ENCODE results near the gene MROH9. TPM values are rescaled to one million over a fixed set of nuclear protein-coding genes. Genes with fewer than 3 reads are reported as not detected.

The MROH9 gene
- total RNA-seq, 3 donors from 2014 or later (not counting 1 experiment from before 2014, with no cell fraction given), result not detected

DNA sequence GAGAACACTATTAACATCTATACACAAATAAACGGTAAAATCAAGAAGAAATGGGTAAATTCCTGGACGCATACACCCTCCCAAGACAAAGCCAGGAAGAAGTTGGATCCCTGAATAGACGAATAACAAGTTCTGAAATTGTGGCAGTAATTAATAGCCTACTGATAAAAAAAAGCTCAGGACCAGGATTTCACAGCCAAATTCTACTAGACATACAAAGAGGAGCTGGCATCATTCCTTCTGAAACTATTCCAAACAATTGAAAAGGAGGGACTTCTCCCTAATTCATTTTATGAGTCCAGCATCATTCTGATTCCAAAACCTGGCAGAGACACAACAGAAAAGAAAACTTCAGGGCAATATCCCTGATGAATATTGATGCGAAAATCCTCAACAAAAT lies 84.6 kb downstream of the MROH9 start:
- Mint-ChIP-seq H3K36me3 (no peaks in the 10 kb centered on the region), H3K27me3 (ENCODE audit: low read depth in 2 of 2) (no peaks in the 10 kb centered on the region), H3K4me1 (no peaks in the 10 kb centered on the region), H3K4me3 (no peak overlapping the region), H3K27ac (no peak overlapping the region), H3K9me3 (peaks cover 3 to 8% of the 10 kb centered on the region in 2 donors)
- Histone ChIP-seq H3K4me1 (ENCODE audit: control insufficient read depth, insufficient read depth, low read length) (no peaks in the 10 kb centered on the region), H3K27me3 (ENCODE audit: control insufficient read depth, insufficient read depth, low read length) (no peaks in the 10 kb centered on the region), H3K9me3 (ENCODE audit: control insufficient read depth, insufficient read depth, low read length) (peaks cover 3% of the 10 kb centered on the region), H3K36me3 (ENCODE audit: control insufficient read depth, insufficient read depth, low read length) (no peaks in the 10 kb centered on the region), H3K4me3 (ENCODE audit: low read length) (no peak overlapping the region), H3K27ac (ENCODE audit: low read length) (no peak overlapping the region)
- ATAC-seq, result no peak
- intact Hi-C loops (cut with micrococcal nuclease), result no loop called here
- TF ChIP-seq, protein P1, sequence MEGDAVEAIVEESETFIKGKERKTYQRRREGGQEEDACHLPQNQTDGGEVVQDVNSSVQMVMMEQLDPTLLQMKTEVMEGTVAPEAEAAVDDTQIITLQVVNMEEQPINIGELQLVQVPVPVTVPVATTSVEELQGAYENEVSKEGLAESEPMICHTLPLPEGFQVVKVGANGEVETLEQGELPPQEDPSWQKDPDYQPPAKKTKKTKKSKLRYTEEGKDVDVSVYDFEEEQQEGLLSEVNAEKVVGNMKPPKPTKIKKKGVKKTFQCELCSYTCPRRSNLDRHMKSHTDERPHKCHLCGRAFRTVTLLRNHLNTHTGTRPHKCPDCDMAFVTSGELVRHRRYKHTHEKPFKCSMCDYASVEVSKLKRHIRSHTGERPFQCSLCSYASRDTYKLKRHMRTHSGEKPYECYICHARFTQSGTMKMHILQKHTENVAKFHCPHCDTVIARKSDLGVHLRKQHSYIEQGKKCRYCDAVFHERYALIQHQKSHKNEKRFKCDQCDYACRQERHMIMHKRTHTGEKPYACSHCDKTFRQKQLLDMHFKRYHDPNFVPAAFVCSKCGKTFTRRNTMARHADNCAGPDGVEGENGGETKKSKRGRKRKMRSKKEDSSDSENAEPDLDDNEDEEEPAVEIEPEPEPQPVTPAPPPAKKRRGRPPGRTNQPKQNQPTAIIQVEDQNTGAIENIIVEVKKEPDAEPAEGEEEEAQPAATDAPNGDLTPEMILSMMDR (IDR thresholded peaks at IDR 0.05), result no peak
- DNase-seq, result no peak
- WGBS (ENCODE audit: insufficient coverage), result 81% methylated on average over 2 of the region's 4 CpGs

DNA sequence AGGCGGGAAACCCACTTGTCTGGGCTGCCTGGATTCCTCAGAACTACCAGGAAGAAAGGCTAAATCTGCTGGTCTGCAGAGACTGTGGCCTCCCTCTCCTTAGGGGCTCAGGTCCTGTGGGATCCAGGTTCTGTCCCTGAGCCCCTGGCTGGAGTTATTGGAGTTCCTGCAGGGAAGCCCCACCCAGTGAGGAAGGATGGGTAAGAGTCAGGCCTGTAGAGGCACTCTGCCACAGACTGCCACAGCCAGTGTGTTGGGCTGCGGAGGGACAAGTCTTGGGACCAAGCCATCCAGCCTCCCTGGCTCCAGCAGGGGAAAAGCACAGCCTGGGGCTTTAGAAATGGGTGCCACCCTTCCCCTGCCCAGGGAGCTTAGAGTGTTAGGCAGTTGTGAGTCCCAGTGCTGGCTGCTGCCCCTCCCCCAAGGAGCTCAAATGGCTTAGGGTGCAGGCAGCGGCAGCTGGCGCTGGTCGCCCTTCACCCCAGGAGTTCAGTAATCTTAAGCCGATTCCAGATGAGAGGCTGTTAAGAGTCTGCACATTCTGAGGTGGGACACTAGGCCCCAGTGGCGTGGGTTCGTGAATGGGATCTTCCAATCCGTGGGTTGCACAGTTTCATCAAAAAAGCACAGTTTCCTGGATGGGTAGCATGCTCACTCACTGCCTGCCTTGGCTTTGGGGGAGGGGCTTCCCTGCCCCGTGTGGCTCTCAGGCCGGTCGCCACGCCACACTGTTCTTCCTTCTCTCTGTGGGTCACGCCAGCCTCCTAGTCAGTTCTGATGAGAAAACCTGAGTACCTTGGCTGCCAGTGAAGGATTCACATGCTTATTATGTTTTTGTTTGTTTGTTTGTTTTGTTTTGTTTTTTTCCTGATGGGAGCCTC lies 97.7 kb downstream of the MROH9 start:
- 61% methylated on average over 14 of the region's 14 CpGs for WGBS (ENCODE audit: insufficient coverage)
- Histone ChIP-seq H3K27me3 (ENCODE audit: control insufficient read depth, insufficient read depth, low read length) (no peaks in the 10 kb centered on the region), H3K27ac (ENCODE audit: low read length) (no peak overlapping the region), H3K4me3 (ENCODE audit: low read length) (no peak overlapping the region), H3K36me3 (ENCODE audit: control insufficient read depth, insufficient read depth, low read length) (no peaks in the 10 kb centered on the region), H3K4me1 (ENCODE audit: control insufficient read depth, insufficient read depth, low read length) (no peaks in the 10 kb centered on the region), H3K9me3 (ENCODE audit: control insufficient read depth, insufficient read depth, low read length) (no peaks in the 10 kb centered on the region)
- peaks cover 5 to 6% of the 10 kb centered on the region in 2 donors for H3K9me3 Mint-ChIP-seq
- no peak overlapping the region for H3K27ac Mint-ChIP-seq
- TF ChIP-seq, protein P1 (IDR thresholded peaks at IDR 0.05), result no peak
- no peaks in the 10 kb centered on the region for H3K36me3 Mint-ChIP-seq
- ATAC-seq, result no peak
- H3K4me1 Mint-ChIP-seq, result no peaks in the 10 kb centered on the region
- no peaks in the 10 kb centered on the region for H3K27me3 Mint-ChIP-seq (ENCODE audit: low read depth in 2 of 2)
- DNase-seq, result no peak
- intact Hi-C loops (cut with micrococcal nuclease), result no loop called here
- H3K4me3 Mint-ChIP-seq, result no peak overlapping the region

DNA sequence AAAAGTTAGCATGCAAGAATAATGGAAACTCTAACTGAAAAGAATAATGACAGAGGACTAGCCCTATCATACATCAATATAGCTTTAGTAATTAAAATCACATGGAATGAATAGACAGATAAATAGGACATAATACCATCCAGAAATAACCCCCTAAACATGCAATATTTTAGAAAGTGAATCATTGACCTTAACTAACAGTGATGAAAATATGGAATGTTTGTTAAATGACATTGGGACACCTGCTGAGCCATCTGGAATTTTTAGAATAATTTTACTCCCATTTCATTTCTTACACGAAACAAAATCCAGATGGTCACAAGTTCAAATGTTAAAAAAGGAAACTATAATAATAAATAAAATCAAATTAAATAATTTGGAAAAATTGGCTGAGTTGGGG lies 102.3 kb downstream of the MROH9 start:
- no peaks in the 10 kb centered on the region for H3K27me3 Mint-ChIP-seq (ENCODE audit: low read depth in 2 of 2)
- Histone ChIP-seq H3K27me3 (ENCODE audit: control insufficient read depth, insufficient read depth, low read length) (no peaks in the 10 kb centered on the region), H3K4me3 (ENCODE audit: low read length) (no peak overlapping the region), H3K9me3 (ENCODE audit: control insufficient read depth, insufficient read depth, low read length) (no peaks in the 10 kb centered on the region), H3K36me3 (ENCODE audit: control insufficient read depth, insufficient read depth, low read length) (no peaks in the 10 kb centered on the region), H3K4me1 (ENCODE audit: control insufficient read depth, insufficient read depth, low read length) (no peaks in the 10 kb centered on the region), H3K27ac (ENCODE audit: low read length) (no peak overlapping the region)
- no peaks in the 10 kb centered on the region for H3K36me3 Mint-ChIP-seq
- no peak overlapping the region for H3K4me3 Mint-ChIP-seq
- TF ChIP-seq, protein P1 (IDR thresholded peaks at IDR 0.05), result no peak
- intact Hi-C loops (cut with micrococcal nuclease), result no loop called here
- no CpG with 5 or more reads among the region's 1 CpG for WGBS (ENCODE audit: insufficient coverage)
- H3K9me3 Mint-ChIP-seq, result peaks cover 2 to 3% of the 10 kb centered on the region in 2 donors
- H3K4me1 Mint-ChIP-seq, result no peaks in the 10 kb centered on the region
- H3K27ac Mint-ChIP-seq, result no peak overlapping the region
- ATAC-seq (no peak), DNase-seq (no peak)

DNA sequence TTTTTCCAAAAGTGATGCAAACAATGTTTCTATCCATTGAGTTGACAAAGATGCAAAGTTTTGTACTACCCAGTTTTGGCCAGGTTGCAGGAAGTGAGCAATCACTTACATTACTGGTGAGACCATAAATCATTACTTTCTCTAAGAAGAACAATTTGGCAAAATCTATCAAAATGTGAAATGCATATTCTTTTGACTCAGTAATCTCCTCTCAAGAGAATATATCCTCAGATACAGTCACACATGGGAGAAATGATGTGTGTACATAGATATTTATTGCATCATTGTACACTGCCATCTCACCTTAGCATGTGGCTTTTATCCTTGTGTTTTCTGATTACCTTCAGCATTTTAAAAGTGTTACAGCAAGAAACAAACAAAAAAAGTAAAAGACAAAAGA lies 103.0 kb downstream of the MROH9 start:
- H3K27me3 ChIP-seq (ENCODE audit: control insufficient read depth, insufficient read depth, low read length), result no peaks in the 10 kb centered on the region
- H3K4me3 Mint-ChIP-seq, result no peak overlapping the region
- H3K36me3 ChIP-seq (ENCODE audit: control insufficient read depth, insufficient read depth, low read length), result no peaks in the 10 kb centered on the region
- DNase-seq (no peak), ATAC-seq (no peak)
- no peaks in the 10 kb centered on the region for H3K27me3 Mint-ChIP-seq (ENCODE audit: low read depth in 2 of 2)
- H3K4me1 Mint-ChIP-seq, result no peaks in the 10 kb centered on the region
- TF ChIP-seq, protein P1 (IDR thresholded peaks at IDR 0.05), result no peak
- peaks cover 2 to 6% of the 10 kb centered on the region in 2 donors for H3K9me3 Mint-ChIP-seq
- intact Hi-C loops (cut with micrococcal nuclease), result no loop called here
- H3K36me3 Mint-ChIP-seq, result no peaks in the 10 kb centered on the region
- H3K4me1 ChIP-seq (ENCODE audit: control insufficient read depth, insufficient read depth, low read length), result no peaks in the 10 kb centered on the region
- no peak overlapping the region for H3K4me3 ChIP-seq (ENCODE audit: low read length)
- H3K27ac Mint-ChIP-seq, result no peak overlapping the region
- H3K9me3 ChIP-seq (ENCODE audit: control insufficient read depth, insufficient read depth, low read length), result no peaks in the 10 kb centered on the region
- no peak overlapping the region for H3K27ac ChIP-seq (ENCODE audit: low read length)

Measured in natural killer cell (primary cell).